ENCODE results near the gene TMEM178B.
"Not testable (repeated sequence)": the region's sequence is repeated elsewhere in the genome, so short reads cannot be mapped to it uniquely, and the experiment has no call there.

TMEM178B gene

GRCh38 chr7:141073641-141074161, at the start of gene TMEM178B:
TSS of gene TMEM178B (plus strand) at chr7:141074064.
- Histone ChIP-seq H3K4me3 (peak within 1 kb of the TSS; percentile 58), H3K27me3 (ENCODE audit: low read depth) (no peaks in the 10 kb centered on the region), H3K9me3 (no peaks in the 10 kb centered on the region), H3K4me1 (peaks cover 22% of the 10 kb centered on the region), H3K36me3 (replicated peaks) (no peaks in the 10 kb centered on the region)
- in situ Hi-C loops (cut with MboI; ENCODE audit: low sequenced_read_pairs) = no loop called here
- peak in 1 of 2 experiments; percentile 47 for DNase-seq (ENCODE audit: low spot score in 2 of 2)

- H3K36me3 ChIP-seq (replicated peaks) = no peaks in the 10 kb centered on the region
- in situ Hi-C loops (cut with MboI; ENCODE audit: low sequenced_read_pairs) = no loop called here
- DNase-seq (ENCODE audit: low spot score in 2 of 2) = no peak
- H3K9me3 ChIP-seq = peaks cover 3% of the 10 kb centered on the region; the same call in 1 of the 2 replicates
- H3K27me3 ChIP-seq (ENCODE audit: low read depth) = peaks cover 13% of the 10 kb centered on the region
- H3K4me3 ChIP-seq = no peak overlapping the region
- H3K4me1 ChIP-seq = no peaks in the 10 kb centered on the region
Measured at GRCh38 chr7:141024668-141025067, 49.2 kb upstream of the TMEM178B start.

- Histone ChIP-seq H3K27me3 (ENCODE audit: low read depth) (peaks cover 5% of the 10 kb centered on the region; the same call in 1 of the 2 replicates), H3K36me3 (replicated peaks) (no peaks in the 10 kb centered on the region), H3K4me1 (no peaks in the 10 kb centered on the region), H3K4me3 (no peak overlapping the region), H3K9me3 (peaks cover 3% of the 10 kb centered on the region; the same call in 1 of the 2 replicates)
- no peak for DNase-seq (ENCODE audit: low spot score in 2 of 2)
- in situ Hi-C loops (cut with MboI; ENCODE audit: low sequenced_read_pairs) = no loop called here
Measured at GRCh38 chr7:141027043-141027442, 46.8 kb upstream of the TMEM178B start.

GRCh38 chr7:141028767-141029166, 45.1 kb upstream of the TMEM178B start:
- in situ Hi-C loops (cut with MboI; ENCODE audit: low sequenced_read_pairs) = no loop called here
- H3K4me3 ChIP-seq = no peak overlapping the region
- H3K4me1 ChIP-seq = no peaks in the 10 kb centered on the region
- peaks cover 3% of the 10 kb centered on the region; the same call in 1 of the 2 replicates for H3K9me3 ChIP-seq
- no peaks in the 10 kb centered on the region for H3K36me3 ChIP-seq (replicated peaks)
- no peaks in the 10 kb centered on the region for H3K27me3 ChIP-seq (ENCODE audit: low read depth)
- no peak for DNase-seq (ENCODE audit: low spot score in 2 of 2)

- H3K4me1 ChIP-seq; H3K36me3 ChIP-seq (replicated peaks); H3K4me3 ChIP-seq; H3K9me3 ChIP-seq; H3K27me3 ChIP-seq (ENCODE audit: low read depth); in situ Hi-C loops (cut with MboI; ENCODE audit: low sequenced_read_pairs): not testable (repeated sequence)
- DNase-seq (ENCODE audit: low spot score in 2 of 2) = peak in 1 of 2 experiments; percentile 36
Measured at GRCh38 chr7:141032539-141033323, 41.1 kb upstream of the TMEM178B start.

- in situ Hi-C loops (cut with MboI; ENCODE audit: low sequenced_read_pairs); DNase-seq (ENCODE audit: low spot score in 2 of 2); H3K9me3 ChIP-seq; H3K27me3 ChIP-seq (ENCODE audit: low read depth); H3K4me3 ChIP-seq; H3K4me1 ChIP-seq; H3K36me3 ChIP-seq (replicated peaks): not testable (repeated sequence)
Measured at GRCh38 chr7:141038100-141038499, 35.8 kb upstream of the TMEM178B start.

- no peak for DNase-seq (ENCODE audit: low spot score in 2 of 2)
- H3K4me3 ChIP-seq = no peak overlapping the region
- no peaks in the 10 kb centered on the region for H3K27me3 ChIP-seq (ENCODE audit: low read depth)
- H3K9me3 ChIP-seq = no peaks in the 10 kb centered on the region
- in situ Hi-C loops (cut with MboI; ENCODE audit: low sequenced_read_pairs) = no loop called here
- H3K4me1 ChIP-seq = no peaks in the 10 kb centered on the region
- no peaks in the 10 kb centered on the region for H3K36me3 ChIP-seq (replicated peaks)
Measured at GRCh38 chr7:141039376-141039775, 34.5 kb upstream of the TMEM178B start.

- Histone ChIP-seq H3K27me3 (ENCODE audit: low read depth) (no peaks in the 10 kb centered on the region), H3K9me3 (no peaks in the 10 kb centered on the region), H3K4me3 (no peak overlapping the region), H3K36me3 (replicated peaks) (no peaks in the 10 kb centered on the region), H3K4me1 (no peaks in the 10 kb centered on the region)
- DNase-seq (ENCODE audit: low spot score in 2 of 2) = no peak
- in situ Hi-C loops (cut with MboI; ENCODE audit: low sequenced_read_pairs) = no loop called here
Measured at GRCh38 chr7:141042222-141043193, 31.4 kb upstream of the TMEM178B start.

- DNase-seq (ENCODE audit: low spot score in 2 of 2) = no peak
- in situ Hi-C loops (cut with MboI; ENCODE audit: low sequenced_read_pairs) = no loop called here
- no peak overlapping the region for H3K4me3 ChIP-seq
- H3K36me3 ChIP-seq (replicated peaks) = no peaks in the 10 kb centered on the region
- H3K27me3 ChIP-seq (ENCODE audit: low read depth) = no peaks in the 10 kb centered on the region
- no peaks in the 10 kb centered on the region for H3K9me3 ChIP-seq
- H3K4me1 ChIP-seq = no peaks in the 10 kb centered on the region
Measured at GRCh38 chr7:141043616-141044015, 30.2 kb upstream of the TMEM178B start.

GRCh38 chr7:141045126-141045841, 28.6 kb upstream of the TMEM178B start:
- Histone ChIP-seq H3K4me3 (no peak overlapping the region), H3K9me3 (no peaks in the 10 kb centered on the region), H3K27me3 (ENCODE audit: low read depth) (no peaks in the 10 kb centered on the region), H3K36me3 (replicated peaks) (no peaks in the 10 kb centered on the region), H3K4me1 (no peaks in the 10 kb centered on the region)
- in situ Hi-C loops (cut with MboI; ENCODE audit: low sequenced_read_pairs) = no loop called here
- no peak for DNase-seq (ENCODE audit: low spot score in 2 of 2)

GRCh38 chr7:141045842-141046620, 27.8 kb upstream of the TMEM178B start:
- Histone ChIP-seq H3K9me3 (no peaks in the 10 kb centered on the region), H3K27me3 (ENCODE audit: low read depth) (no peaks in the 10 kb centered on the region), H3K4me3 (no peak overlapping the region), H3K36me3 (replicated peaks) (no peaks in the 10 kb centered on the region), H3K4me1 (no peaks in the 10 kb centered on the region)
- in situ Hi-C loops (cut with MboI; ENCODE audit: low sequenced_read_pairs) = no loop called here
- DNase-seq (ENCODE audit: low spot score in 2 of 2) = no peak

GRCh38 chr7:141053626-141054025, 20.2 kb upstream of the TMEM178B start:
- DNase-seq (ENCODE audit: low spot score in 2 of 2) = no peak
- Histone ChIP-seq H3K9me3 (no peaks in the 10 kb centered on the region), H3K27me3 (ENCODE audit: low read depth) (no peaks in the 10 kb centered on the region), H3K4me3 (no peak overlapping the region), H3K36me3 (replicated peaks) (no peaks in the 10 kb centered on the region), H3K4me1 (no peaks in the 10 kb centered on the region)
- in situ Hi-C loops (cut with MboI; ENCODE audit: low sequenced_read_pairs) = no loop called here

- Histone ChIP-seq H3K4me1 (no peaks in the 10 kb centered on the region), H3K27me3 (ENCODE audit: low read depth) (no peaks in the 10 kb centered on the region), H3K9me3 (no peaks in the 10 kb centered on the region), H3K36me3 (replicated peaks) (no peaks in the 10 kb centered on the region), H3K4me3 (no peak overlapping the region)
- DNase-seq (ENCODE audit: low spot score in 2 of 2) = no peak
- in situ Hi-C loops (cut with MboI; ENCODE audit: low sequenced_read_pairs) = no loop called here
Measured at GRCh38 chr7:141055146-141055545, 18.7 kb upstream of the TMEM178B start.
